NCI-H2227 (cell line): Measurements from ENCODE around the gene ABCC5.
"Not testable (repeated sequence)": the region's sequence is repeated elsewhere in the genome, so short reads cannot be mapped to it uniquely, and the experiment has no call there.

Experiments used
- DNase-seq: peaks from one replicate; lab custom pipeline; 2025; ENCODE audit not compliant: unreplicated experiment; lab: John Stamatoyannopoulos, UW

ABCC5 gene

GRCh38 chr3:183896184-183896583 is 121.5 kb downstream of the ABCC5 start:
- DNase-seq = no peak

DNA sequence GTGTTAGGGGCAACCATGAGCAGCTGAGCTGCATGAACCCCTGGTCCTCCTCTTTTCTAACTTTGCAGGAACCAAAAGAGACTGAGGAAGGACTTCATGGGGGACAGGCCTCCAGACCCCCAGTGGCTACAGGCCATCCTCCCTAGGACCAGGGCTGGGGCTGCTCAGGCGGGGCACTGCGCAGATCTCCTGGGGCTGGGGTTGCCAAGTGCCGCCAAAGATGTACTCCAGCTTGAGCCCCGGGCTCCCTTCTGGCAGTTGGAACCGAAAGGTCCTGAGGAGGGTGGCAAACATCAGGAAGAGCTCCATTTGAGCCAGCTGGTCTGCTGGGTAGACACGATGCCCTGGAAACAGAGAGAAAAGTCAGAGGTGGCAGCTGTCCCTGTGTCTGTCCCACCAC is 121.9 kb downstream of the ABCC5 start:
- no peak for DNase-seq

DNA sequence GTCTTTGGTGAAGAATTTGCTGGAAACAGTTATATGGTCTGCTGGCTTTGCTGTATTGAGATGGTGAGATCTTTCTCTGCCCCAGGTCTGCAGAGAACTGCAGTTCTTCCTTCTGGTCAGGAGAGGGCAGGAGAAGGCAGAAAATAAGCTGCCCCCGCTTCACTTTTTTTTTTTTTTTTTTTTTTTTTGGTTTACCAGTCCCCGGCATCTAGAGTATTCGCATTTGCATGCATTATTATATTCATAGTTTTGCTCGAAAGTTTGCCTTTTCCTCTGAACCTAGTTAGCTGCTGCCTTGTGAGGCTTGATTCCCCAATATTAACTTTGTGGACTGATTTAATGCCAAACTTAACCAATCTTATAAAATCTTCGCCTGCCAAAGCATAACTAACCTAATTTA is 122.4 kb downstream of the ABCC5 start:
- peak; percentile 80 for DNase-seq

- DNase-seq = no peak
Measured at GRCh38 chr3:183892610-183893214, 125.0 kb downstream of the ABCC5 start.

DNA sequence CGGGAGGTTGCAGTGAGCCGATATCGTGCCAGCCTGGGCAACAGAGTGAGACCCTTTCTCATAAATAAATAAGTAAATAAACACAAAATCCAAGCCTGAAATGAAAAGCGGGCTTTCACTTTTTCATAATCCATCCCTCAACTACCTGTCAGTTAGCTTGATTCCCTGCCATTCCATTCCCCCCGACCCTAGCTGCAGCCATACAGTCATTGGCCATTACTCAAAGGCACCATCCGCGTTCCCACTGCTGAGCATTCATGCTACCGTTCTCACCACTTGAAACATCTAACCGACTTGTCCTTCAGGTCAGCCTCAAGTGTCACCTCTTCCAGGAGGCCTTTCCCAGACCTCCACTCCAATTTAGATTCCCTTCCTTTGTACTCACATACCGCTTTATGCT is 131.9 kb downstream of the ABCC5 start:
- no peak for DNase-seq

DNA sequence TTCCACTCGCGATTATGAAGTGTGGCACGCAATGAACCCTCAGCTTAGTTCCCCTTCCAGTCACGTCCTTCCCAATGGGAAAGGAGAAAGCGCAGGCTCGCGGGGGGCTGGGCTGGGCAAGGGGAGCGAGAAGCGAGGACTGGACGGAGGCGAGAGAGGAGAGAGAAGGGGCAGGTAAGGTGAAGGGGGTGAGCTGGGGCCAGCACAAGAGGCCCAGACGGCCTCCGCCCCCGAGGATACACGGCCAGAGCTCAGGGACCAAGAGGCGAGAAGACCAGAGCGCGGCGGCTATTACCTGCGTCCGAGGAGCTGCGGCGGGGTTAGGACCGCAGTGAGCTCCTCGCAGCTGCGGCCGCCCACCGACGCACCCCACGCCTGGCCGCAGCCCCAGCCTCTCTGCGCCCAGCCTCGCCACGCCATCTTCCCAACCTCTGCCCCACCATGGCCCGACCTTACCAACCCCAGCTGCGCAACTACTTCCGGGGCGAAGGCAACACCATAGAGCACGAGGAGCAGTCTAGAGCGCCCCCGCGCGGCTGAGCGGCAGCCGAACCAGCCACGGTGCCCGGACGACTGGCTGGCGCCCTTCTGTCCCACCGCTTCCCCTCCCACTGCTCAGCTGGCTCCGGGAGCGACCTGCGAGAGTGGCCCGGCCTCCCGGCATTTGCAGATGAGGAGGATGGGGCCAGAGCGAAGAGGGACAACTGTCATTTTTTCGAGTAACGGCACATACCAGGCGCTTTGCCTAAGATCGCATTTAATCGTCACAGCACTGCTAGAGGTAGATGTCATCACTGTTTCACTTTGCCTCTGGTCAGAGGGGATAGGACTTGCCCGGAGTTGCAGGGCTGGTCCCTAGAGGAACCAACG is 133.0 kb downstream of the ABCC5 start, which contains the start of gene PARL:
Gene PARL, minus strand, starts transcription at position 454 of the 870 bp plus-strand sequence. Its CDS starts 34 bp downstream, at position 420.
- DNase-seq = peak; percentile 95

DNA sequence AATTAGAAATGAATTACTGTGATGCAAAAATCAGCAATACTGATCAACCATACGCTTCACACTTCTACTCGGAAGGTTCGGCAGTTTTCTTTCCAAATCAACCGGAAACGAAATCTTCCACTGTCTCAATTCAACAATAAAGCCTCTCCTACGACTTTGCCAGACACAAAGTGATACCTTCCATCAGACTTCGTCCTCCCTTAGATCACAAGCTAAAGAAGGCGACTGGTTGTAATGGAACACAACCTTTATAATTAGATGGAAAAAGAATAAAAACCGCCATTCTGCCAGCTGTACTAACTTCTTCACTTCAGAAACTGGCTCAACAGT is 133.6 kb downstream of the ABCC5 start:
- DNase-seq = no peak

GRCh38 chr3:183883291-183884096 is 134.2 kb downstream of the ABCC5 start:
- no peak for DNase-seq

DNA sequence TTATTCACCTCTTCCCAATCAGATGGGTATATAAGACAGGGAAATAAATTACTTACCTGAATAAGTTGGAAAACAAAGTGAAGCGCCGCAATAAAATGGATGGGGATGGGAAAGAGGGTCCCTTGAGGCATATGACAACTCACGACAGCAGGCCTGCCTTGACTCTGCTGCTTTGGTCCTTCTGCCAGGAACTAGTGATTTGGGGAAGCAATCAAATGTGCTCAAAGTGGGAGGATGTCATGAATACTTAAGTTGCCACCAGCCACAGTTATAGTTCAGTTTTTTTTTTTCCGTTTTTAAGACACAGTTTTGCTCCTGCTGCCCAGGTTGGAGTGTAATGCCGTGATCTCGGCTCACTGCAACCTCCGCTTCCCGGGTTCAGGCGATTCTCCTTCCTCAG is 137.6 kb downstream of the ABCC5 start:
- no peak for DNase-seq

DNA sequence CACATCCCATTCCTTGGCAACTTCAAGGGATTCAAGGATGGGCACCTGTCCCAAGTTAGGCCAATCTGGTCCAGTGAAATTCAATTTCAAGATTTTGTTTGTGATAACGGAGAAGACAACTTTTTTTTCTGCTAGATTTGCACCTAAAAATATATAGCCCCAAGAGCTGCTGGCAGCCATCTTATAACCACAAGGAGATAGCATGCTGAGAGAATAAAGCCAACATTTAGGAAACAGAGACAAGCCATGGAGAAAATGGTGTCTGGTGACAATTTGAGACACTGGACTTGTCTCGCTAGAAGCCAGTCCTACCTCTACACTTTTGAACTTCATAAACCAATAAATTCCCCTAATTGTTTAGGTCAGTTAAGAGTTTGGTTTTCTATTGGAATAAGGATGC is 138.4 kb downstream of the ABCC5 start:
- no peak for DNase-seq

DNA sequence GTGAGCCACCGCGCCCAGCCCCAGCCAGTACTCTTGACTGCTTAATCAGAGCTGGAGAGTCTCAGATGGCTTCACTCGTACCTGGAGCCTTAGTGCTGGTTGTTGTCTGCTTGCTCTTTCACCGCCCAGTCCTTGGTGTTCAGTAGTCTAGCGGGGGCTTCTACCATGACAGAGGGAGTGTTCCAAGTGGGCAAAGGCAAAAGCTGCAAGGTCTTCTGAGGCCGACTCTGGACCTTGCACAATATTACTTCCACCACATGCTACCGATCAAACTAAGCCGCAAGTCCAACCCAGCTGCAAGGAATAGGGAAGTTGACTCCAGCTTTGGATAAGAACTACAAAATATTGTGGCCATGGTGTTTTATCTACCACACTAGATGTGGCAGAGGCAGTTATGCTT is 139.6 kb downstream of the ABCC5 start:
- no peak for DNase-seq

GRCh38 chr3:183877227-183877626 is 140.5 kb downstream of the ABCC5 start:
- DNase-seq = not testable (repeated sequence)

DNA sequence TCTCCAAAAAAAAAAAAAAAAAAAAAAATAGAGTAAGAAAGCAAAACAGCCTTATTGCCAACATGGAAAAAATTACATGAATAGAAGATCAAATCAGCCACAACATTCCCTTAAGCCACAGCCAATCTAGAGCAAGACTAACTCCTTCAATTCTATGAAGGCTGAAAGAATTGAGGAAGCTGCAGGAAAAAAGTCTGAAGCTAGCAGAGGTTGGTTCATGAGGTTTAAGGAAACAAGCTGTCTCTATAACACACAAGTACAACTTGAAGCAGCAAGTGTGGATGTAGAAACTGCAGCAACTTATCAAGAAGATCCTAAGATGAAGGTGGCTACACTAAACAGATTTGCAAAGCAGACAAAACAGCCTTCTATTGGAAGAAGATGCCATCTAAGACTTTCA is 142.3 kb downstream of the ABCC5 start:
- DNase-seq = no peak

DNA sequence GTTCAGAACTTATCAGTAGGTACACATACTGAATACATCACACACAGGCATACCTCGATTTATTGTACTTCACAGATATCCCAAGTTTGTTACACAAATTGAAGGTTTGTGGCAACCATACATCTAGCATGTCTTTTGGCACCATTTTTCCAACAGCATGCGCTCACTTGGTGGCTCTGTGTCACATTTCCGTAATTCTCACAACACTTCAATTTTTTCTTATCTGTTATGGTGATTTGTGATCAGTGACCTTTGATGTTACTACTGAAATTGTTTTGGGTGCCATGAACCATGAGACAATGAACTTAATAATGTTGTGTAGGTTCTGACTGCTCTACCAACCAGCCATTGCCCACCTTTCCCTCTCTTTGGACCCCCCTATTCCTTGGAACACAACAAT is 143.8 kb downstream of the ABCC5 start:
- DNase-seq = no peak

- DNase-seq = no peak
Measured at GRCh38 chr3:183871541-183871940, 146.1 kb downstream of the ABCC5 start.

DNA sequence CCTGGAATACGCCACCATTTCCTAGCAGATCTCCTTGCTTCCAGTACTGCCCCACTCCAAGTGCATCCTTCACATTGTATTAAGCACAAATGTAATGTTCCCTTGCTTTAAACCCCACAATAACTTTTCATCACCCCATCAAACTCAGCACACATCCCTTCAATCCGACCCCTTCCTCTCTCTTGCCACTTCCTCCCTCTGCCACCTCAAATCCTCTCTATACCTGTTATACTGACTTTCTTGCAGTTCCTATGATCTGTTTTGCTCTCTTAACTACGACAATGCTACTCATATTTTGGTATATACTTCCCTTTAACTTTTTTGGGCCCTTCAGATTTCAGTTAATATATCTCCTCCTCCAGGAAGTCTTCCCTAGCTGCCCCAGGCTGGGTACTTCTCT is 147.1 kb downstream of the ABCC5 start:
- no peak for DNase-seq
